ENCODE data around the gene CAMTA1.

The CAMTA1 gene

GRCh38 chr1:7611421-7612010 is 826.3 kb downstream of the CAMTA1 start:
- Histone ChIP-seq H3K4me3 (ENCODE audit: low read length) (no peak overlapping the region), H3K4me1 (ENCODE audit: low read length) (no peaks in the 10 kb centered on the region), H3K4me2 (ENCODE audit: low read depth, low read length) (no peak overlapping the region), H3K9me3 (replicated peaks; ENCODE audit: insufficient read depth, low read length) (no peaks in the 10 kb centered on the region), H2AFZ (ENCODE audit: low read length) (no peak overlapping the region), H3K79me2 (ENCODE audit: low read length) (no peaks in the 10 kb centered on the region), H4K20me1 (ENCODE audit: insufficient read depth, low read length) (no peaks in the 10 kb centered on the region), H3K27me3 (replicated peaks; ENCODE audit: insufficient read depth, low read length) (peaks cover 41% of the 10 kb centered on the region), H3K36me3 (replicated peaks; ENCODE audit: insufficient read depth, low read length) (no peaks in the 10 kb centered on the region), H3K9ac (ENCODE audit: low read length) (no peak overlapping the region), H3K27ac (ENCODE audit: low read length) (no peak overlapping the region), H3K9me2 (replicated peaks; ENCODE audit: insufficient read depth, low read length) (no peaks in the 10 kb centered on the region), H3F3A (ENCODE audit: insufficient read depth, low read length) (no peaks in the 10 kb centered on the region)
- no peak for TF ChIP-seq EZH2 (optimal IDR thresholded peaks at IDR 0.05; ENCODE audit: low read depth, low read length)
- TF ChIP-seq, protein P1, sequence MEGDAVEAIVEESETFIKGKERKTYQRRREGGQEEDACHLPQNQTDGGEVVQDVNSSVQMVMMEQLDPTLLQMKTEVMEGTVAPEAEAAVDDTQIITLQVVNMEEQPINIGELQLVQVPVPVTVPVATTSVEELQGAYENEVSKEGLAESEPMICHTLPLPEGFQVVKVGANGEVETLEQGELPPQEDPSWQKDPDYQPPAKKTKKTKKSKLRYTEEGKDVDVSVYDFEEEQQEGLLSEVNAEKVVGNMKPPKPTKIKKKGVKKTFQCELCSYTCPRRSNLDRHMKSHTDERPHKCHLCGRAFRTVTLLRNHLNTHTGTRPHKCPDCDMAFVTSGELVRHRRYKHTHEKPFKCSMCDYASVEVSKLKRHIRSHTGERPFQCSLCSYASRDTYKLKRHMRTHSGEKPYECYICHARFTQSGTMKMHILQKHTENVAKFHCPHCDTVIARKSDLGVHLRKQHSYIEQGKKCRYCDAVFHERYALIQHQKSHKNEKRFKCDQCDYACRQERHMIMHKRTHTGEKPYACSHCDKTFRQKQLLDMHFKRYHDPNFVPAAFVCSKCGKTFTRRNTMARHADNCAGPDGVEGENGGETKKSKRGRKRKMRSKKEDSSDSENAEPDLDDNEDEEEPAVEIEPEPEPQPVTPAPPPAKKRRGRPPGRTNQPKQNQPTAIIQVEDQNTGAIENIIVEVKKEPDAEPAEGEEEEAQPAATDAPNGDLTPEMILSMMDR (IDR thresholded peaks at IDR 0.05; ENCODE audit: low read length): no peak
- TF ChIP-seq EZH2phosphoT487 (IDR thresholded peaks at IDR 0.05; ENCODE audit: low read length): no peak
- DNase-seq: no peak

- no peak overlapping the region for H3K4me3 ChIP-seq (ENCODE audit: low read length)
- H3K79me2 ChIP-seq (ENCODE audit: low read length): no peaks in the 10 kb centered on the region
- H3K9me3 ChIP-seq (replicated peaks; ENCODE audit: insufficient read depth, low read length): no peaks in the 10 kb centered on the region
- H3K4me1 ChIP-seq (ENCODE audit: low read length): no peaks in the 10 kb centered on the region
- no peaks in the 10 kb centered on the region for H3K9me2 ChIP-seq (replicated peaks; ENCODE audit: insufficient read depth, low read length)
- H3K9ac ChIP-seq (ENCODE audit: low read length): no peak overlapping the region
- H3F3A ChIP-seq (ENCODE audit: insufficient read depth, low read length): no peaks in the 10 kb centered on the region
- H3K36me3 ChIP-seq (replicated peaks; ENCODE audit: insufficient read depth, low read length): no peaks in the 10 kb centered on the region
- H3K4me2 ChIP-seq (ENCODE audit: low read depth, low read length): no peak overlapping the region
- H4K20me1 ChIP-seq (ENCODE audit: insufficient read depth, low read length): no peaks in the 10 kb centered on the region
- no peak overlapping the region for H3K27ac ChIP-seq (ENCODE audit: low read length)
- TF ChIP-seq, protein P1 (IDR thresholded peaks at IDR 0.05; ENCODE audit: low read length): no peak
- TF ChIP-seq EZH2phosphoT487 (IDR thresholded peaks at IDR 0.05; ENCODE audit: low read length) (no peak), EZH2 (optimal IDR thresholded peaks at IDR 0.05; ENCODE audit: low read depth, low read length) (no peak)
- no peak for DNase-seq
- H2AFZ ChIP-seq (ENCODE audit: low read length): no peak overlapping the region
- peaks cover 44% of the 10 kb centered on the region for H3K27me3 ChIP-seq (replicated peaks; ENCODE audit: insufficient read depth, low read length)
Measured at GRCh38 chr1:7613106-7613850, 828.0 kb downstream of the CAMTA1 start.

DNA sequence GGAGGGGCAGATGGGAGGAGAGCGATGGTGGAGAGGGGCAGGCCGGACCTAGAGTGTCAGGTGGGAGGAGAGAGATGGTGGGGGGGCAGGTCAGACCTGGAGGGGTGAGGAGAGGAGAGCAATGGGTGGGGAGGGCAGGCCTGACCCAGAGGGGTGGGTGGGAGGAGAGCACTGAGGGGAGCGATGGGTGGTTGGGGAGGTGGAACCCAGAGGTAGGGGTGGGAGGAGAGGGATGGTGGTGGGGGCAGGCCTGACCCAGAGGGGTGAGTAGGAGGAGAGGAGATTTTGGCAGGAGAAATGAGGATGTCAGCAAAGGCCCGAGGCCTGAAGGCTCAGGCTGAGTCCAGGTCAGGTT is 828.6 kb downstream of the CAMTA1 start:
- no peaks in the 10 kb centered on the region for H3K9me2 ChIP-seq (replicated peaks; ENCODE audit: insufficient read depth, low read length)
- no peaks in the 10 kb centered on the region for H3K4me1 ChIP-seq (ENCODE audit: low read length)
- no peaks in the 10 kb centered on the region for H3F3A ChIP-seq (ENCODE audit: insufficient read depth, low read length)
- no peak for DNase-seq
- H3K36me3 ChIP-seq (replicated peaks; ENCODE audit: insufficient read depth, low read length): no peaks in the 10 kb centered on the region
- H3K9ac ChIP-seq (ENCODE audit: low read length): no peak overlapping the region
- TF ChIP-seq EZH2phosphoT487 (IDR thresholded peaks at IDR 0.05; ENCODE audit: low read length) (no peak), EZH2 (optimal IDR thresholded peaks at IDR 0.05; ENCODE audit: low read depth, low read length) (no peak)
- TF ChIP-seq, protein P1 (IDR thresholded peaks at IDR 0.05; ENCODE audit: low read length): no peak
- no peak overlapping the region for H3K4me3 ChIP-seq (ENCODE audit: low read length)
- H3K9me3 ChIP-seq (replicated peaks; ENCODE audit: insufficient read depth, low read length): no peaks in the 10 kb centered on the region
- H3K27me3 ChIP-seq (replicated peaks; ENCODE audit: insufficient read depth, low read length): peaks cover 49% of the 10 kb centered on the region
- H3K79me2 ChIP-seq (ENCODE audit: low read length): no peaks in the 10 kb centered on the region
- no peaks in the 10 kb centered on the region for H4K20me1 ChIP-seq (ENCODE audit: insufficient read depth, low read length)
- no peak overlapping the region for H2AFZ ChIP-seq (ENCODE audit: low read length)
- H3K4me2 ChIP-seq (ENCODE audit: low read depth, low read length): no peak overlapping the region
- no peak overlapping the region for H3K27ac ChIP-seq (ENCODE audit: low read length)
